Measurements from ENCODE around the gene LTN1. TPM values are rescaled to one million over a fixed set of nuclear protein-coding genes. Genes with fewer than 3 reads are reported as not detected.
"Not testable (repeated sequence)": the region's sequence is repeated elsewhere in the genome, so short reads cannot be mapped to it uniquely, and the experiment has no call there.

LTN1 gene
- polyA plus RNA-seq, 12 donors: 15.6 to 34.5 (median 24.7) TPM; not detected in 1

DNA sequence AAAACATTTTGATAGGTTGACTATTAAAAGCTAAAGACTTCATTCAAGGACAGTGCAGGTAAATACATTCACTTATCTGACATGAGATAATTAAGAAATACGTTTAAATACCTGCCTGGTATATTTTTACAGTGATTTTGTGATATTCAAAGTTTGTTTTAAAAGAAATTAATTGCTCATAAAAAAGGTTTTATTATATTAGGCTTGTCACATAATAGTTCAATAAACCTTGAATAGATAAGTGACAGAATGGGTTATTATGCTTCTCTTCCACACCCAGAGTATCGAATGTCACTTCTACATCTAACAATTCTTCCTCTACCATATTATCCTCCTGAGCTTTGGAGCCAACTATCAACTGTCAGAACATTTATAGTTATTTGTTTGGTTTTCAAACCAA lies 60.0 kb downstream of the LTN1 start:
- no peak for DNase-seq

DNA sequence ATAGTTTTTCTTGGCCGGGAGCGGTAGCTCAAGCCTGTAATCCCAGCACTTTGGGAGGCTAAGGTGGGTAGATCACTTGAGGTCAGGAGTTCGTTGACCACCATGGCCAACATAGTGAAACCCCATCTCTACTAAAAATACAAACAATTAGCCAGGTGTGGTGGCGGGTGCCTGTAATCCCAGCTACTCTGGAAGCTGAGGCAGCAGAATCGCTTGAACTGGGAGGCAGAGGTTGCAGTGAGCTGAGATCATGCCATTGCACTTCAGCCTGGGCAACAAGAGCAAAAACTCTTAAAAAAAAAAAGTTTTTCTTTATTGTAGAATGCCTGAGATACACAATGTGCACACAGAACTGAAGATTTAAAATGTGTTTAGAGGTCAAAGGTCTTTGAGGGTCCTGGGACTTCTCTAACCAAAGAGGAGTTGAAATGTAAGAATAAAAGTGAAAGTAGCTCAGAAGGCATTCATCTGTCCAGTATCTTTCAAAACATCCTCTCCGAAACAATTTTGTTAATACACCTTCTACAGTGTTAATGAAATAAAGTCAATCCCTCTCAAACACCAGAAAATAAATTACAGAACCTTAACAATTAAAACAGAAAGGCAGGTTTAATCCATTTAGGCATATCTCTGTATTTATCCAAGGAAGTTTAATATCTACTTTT lies 60.8 kb downstream of the LTN1 start:
- not testable (repeated sequence) for DNase-seq

- no peak for DNase-seq
These were observed 63.9 kb downstream of the LTN1 start for GRCh38 chr21:28928578-28929420.

DNA sequence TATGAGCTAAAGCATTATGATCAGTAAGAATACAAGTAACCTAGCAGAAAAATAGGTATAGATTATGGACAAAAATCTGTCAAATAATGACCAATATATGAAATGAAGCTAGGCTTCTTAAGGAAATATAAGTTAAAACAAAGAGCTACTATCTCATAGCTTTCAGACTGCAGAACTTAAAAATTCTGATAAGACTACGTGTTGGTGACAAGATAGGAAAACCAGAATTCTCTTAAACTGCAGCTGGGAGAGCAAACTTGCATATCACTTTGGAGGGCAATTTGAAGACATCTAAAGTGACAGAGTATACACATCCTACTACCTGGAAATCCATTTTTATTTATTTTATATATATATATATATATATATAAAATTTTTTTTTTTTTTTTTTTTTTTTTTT lies 65.5 kb downstream of the LTN1 start:
- DNase-seq: no peak

DNA sequence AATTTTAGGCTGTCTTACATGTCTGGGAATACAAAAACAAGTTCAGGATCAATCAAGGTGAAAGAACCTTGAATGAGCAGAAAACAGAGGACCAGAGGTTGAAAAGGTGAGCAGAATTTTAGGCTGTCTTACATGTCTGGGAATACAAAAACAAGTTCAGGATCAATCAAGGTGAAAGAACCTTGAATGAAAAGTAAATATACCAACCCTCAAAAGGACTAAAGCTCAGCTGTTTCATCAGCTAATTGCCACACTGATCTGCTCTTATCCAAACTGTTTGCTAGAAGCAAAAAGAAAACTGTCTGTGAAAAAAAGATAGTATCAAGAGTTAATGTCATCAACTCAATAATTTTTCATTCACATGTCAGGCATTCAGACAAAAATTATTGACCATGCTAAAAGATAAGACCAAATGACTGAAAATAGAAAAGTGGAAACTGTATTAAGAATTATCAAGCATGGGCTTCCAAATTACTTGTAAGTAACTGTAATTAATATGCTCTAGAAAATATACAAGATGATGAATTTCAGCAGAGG lies 69.2 kb downstream of the LTN1 start:
- DNase-seq: no peak

DNA sequence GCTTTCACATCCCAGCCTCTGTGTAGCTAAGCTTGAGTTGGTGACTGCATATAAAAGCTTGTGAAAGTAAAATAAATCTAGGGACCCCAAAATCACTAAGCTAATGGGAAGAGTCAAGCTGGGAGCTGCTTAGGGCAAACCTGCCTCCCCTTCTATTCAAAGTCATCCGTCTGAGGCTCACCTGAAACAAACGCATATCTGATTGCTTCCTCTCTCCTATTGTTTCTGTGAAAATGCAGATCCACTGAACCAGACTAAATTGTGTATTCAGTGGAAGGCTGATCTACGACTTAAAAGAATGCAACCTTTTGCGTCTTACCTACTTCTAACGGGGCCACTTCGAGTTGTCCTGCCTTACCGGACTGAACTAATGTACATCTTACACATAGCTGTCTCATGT lies 70.3 kb downstream of the LTN1 start:
- no peak for DNase-seq

DNA sequence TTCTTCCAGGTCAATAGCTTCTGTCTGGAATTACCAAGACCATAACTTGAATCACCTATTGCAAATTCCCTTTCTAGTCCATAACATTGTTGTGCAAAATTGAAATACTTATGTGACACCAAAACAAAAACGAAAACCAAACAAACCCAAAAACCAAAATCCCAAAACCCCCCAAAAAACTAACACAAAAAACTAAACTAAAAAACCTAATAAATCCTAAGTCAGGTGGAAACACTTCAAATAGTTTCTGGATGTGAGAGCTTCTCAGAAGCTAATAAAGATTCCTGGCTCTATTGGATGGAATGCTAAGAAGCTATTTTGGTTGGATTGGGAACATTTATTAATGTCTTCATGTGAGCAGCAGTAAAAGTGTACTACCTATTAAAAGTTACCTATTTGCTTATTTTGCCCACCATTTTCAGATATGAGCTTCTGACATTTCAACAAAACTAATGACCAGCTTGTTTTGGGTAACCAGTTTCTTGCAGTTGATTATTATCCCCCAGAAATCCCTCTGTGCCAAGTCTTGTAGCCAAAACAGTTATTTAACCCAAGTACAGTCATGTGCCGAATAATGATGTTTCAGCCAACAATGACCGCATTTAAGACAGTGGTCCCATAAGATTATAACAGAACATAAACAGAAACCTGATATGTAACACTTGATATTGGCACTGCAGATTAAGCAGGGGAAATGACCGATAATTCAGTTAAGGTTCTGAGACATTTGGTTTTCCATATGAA lies 76.4 kb downstream of the LTN1 start:
- DNase-seq: peak; percentile 8

- no peak for DNase-seq
These were observed 79.6 kb downstream of the LTN1 start for GRCh38 chr21:28913071-28913470.

DNA sequence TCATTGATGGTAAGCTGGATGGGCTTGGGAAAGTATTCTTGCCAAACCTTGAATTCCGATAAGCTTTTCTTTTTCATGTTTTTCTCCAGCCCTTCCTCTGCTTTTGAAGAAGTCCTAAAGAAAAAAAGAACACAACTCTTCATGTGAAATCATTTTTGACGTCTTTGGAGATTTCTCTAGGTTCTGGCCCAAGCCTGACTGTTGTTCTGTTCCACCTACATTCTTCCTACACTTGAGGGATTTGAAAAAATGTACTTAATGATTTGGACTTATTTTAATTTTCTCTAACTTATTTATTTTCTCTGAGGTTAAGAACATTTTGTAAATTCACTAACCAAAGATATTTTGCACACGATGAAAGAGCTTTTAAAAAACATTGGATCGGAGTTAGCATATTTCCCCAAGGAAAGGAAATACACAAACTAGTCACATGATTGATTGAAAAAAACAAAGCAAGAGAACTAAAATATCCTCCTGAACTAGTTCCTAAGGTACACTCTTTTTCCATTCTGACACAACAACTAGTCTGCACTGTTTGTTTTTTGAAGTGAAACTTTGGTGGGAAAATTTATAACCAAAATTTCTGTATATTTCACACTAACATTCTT lies 82.3 kb downstream of the LTN1 start:
- peak; percentile 4 for DNase-seq

DNA sequence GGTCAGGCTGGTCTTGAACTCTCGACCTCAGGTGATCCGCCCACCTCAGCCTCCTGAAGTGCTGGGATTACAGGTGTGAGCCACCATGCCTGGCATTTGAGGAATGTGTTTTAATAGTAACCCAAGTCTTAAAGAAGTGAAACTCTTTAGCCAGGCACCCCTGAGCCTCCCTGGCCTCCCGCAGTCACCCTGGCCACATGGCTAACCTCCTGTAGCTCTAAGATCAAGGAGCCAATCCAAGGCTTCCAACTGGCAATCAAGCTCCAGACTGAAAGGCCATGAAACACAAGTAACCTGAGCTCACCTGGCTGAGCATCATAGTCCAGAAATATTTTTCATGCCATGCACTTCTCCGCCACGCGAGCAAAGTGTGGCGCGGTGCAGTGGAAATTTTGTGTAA lies 84.3 kb downstream of the LTN1 start:
- DNase-seq: no peak

DNA sequence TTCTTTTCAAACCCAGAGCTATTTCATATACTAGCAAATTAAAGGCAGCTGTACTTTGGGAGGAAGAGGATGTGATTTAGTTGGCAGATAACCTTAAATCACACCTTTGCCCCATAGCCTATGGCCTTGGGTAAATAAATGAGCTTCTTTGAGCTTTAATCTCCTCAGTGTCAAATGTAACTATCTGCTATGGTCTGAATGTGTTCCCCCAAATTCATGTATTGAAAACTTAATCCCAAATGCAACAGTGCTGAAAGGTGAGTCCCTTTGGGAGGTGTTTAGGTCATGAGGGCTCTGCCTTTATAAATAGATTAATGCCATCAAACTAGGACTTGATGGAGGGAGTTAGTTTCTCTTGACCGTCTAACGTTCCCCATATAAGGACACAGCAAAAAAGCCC lies 85.8 kb downstream of the LTN1 start:
- DNase-seq: no peak

GRCh38 chr21:28906236-28906635 lies 86.4 kb downstream of the LTN1 start:
- DNase-seq: no peak

DNA sequence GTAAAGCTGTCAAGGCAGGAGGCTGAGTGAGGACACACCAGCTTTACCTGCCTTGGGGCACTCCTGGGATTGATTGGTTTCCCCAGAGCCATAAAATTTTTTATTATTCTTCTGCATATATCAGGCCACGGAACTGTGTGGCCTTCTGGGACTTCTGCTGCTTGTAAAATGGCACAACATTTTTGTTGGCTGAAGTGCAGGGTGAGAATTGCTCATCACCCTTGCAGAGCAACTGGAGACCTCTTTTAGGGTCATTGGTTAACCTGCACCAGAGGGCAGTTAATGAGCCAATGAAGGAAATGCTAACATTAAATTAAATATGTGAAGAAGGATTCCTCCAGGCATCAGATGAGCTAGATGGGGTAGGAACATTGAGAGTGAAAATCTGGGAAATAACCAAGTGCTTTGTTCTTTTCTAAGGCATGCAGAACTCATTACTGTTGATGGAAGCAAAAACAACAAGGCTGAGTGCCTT lies 87.7 kb downstream of the LTN1 start:
- no peak for DNase-seq

GRCh38 chr21:28903448-28903847 lies 89.2 kb downstream of the LTN1 start:
- no peak for DNase-seq

DNA sequence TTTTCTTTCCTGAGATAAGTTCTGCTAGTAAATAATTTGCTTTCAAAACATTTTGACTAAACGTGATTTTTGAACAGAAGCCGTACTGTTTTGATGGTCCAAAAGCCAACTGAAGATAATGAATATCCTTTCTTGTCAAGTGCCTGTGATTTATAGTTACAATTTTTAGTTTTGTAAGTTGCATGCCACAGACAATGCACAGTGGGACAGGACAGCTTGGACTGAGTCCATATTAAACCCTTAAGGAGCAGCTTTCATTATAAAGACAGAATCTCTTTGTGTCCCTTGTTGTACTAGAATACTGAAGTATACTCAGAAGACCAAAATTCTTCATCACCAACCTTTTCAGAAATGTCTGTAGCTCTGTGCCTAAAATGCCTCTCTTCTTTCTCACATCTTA lies 92.2 kb downstream of the LTN1 start:
- DNase-seq: no peak

GRCh38 chr21:28899744-28900143 lies 92.9 kb downstream of the LTN1 start:
- no peak for DNase-seq

DNA sequence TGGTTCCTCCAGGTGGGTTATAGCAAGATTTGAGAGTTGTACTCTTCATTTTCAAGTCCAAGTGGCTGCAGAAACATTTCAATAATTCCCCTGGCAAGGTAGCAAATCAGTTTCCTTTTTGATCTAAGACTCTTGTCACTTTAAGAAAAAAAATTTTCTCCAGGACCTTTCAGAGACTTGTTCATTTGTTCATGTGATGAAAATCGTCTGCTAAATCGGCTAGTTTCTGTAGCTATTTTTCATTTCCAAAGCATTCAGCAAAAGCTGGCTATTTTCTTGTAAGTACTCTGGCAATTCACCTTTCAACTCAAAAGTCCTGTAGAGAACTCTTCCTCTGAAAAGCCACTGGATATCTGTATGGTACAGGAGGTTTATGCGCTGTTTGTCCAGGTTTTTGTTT lies 93.5 kb downstream of the LTN1 start:
- no peak for DNase-seq

GRCh38 chr21:28893687-28894086 lies 99.0 kb downstream of the LTN1 start:
- no peak for DNase-seq

- no peak for DNase-seq
These were observed 100.2 kb downstream of the LTN1 start for GRCh38 chr21:28892199-28893111.

GRCh38 chr21:28885853-28886177 lies 106.9 kb downstream of the LTN1 start:
- peak; percentile 47 for DNase-seq

Measured in muscle of arm (tissue), 12 donors.